ENCODE results near the gene NCBP2. TPM values are rescaled to one million over a fixed set of nuclear protein-coding genes. Genes with fewer than 3 reads are reported as not detected.

NCBP2 gene
- total RNA-seq (50.7 TPM), polyA plus RNA-seq (ENCODE audit: insufficient read depth in 1 of 8, insufficient read length in 8 of 8, low replicate concordance in 1 of 8) (10 to 100 TPM; 66.7 to 87.2 (median 75.2) TPM)
- long read RNA-seq, donor 1, transcript NCBP2-201 (4 exons, 2,169 nt): major isoform, 9 of 10 reads
- long read RNA-seq, donor 1, partial matches to known transcripts: 0 of 10 reads
- long read RNA-seq, donor 1, other reads (novel, unspliced or antisense): 0 of 10 reads
- long read RNA-seq, donor 2, partial matches to known transcripts: 0 of 3 reads
- long read RNA-seq, donor 2, other reads (novel, unspliced or antisense): 0 of 3 reads
- long read RNA-seq, donor 3, transcript NCBP2-201 (4 exons, 2,169 nt): major isoform, 23 of 26 reads
- long read RNA-seq, donor 3, partial matches to known transcripts: 0 of 26 reads
- long read RNA-seq, donor 3, other reads (novel, unspliced or antisense): 0 of 26 reads
- long read RNA-seq, donor 4, full-length matches to known transcripts: 26 of 26 reads
- long read RNA-seq, donor 4, partial matches to known transcripts: 0 of 26 reads
- long read RNA-seq, donor 4, other reads (novel, unspliced or antisense): 0 of 26 reads
- long read RNA-seq, donor 5, full-length matches to known transcripts: 59 of 59 reads
- long read RNA-seq, donor 5, partial matches to known transcripts: 0 of 59 reads
- long read RNA-seq, donor 5, other reads (novel, unspliced or antisense): 0 of 59 reads
- long read RNA-seq, donor 6, full-length matches to known transcripts: 70 of 70 reads
- long read RNA-seq, donor 6, partial matches to known transcripts: 0 of 70 reads
- long read RNA-seq, donor 6, other reads (novel, unspliced or antisense): 0 of 70 reads
- long read RNA-seq, donor 7, transcript NCBP2-201 (4 exons, 2,169 nt): major isoform, 23 of 42 reads
- long read RNA-seq, donor 7, partial matches to known transcripts: 18 of 42 reads
- long read RNA-seq, donor 7, other reads (novel, unspliced or antisense): 0 of 42 reads
- long read RNA-seq, donor 8, transcript NCBP2-201 (4 exons, 2,169 nt): major isoform, 20 of 24 reads
- long read RNA-seq, donor 8, partial matches to known transcripts: 0 of 24 reads
- long read RNA-seq, donor 8, other reads (novel, unspliced or antisense): 0 of 24 reads
- long read RNA-seq, donor 9, full-length matches to known transcripts: 26 of 26 reads
- long read RNA-seq, donor 9, partial matches to known transcripts: 0 of 26 reads
- long read RNA-seq, donor 9, other reads (novel, unspliced or antisense): 0 of 26 reads
- long read RNA-seq, donor 10, full-length matches to known transcripts: 44 of 44 reads
- long read RNA-seq, donor 10, partial matches to known transcripts: 0 of 44 reads
- long read RNA-seq, donor 10, other reads (novel, unspliced or antisense): 0 of 44 reads
- long read RNA-seq, donor 11, full-length matches to known transcripts: 27 of 27 reads
- long read RNA-seq, donor 11, partial matches to known transcripts: 0 of 27 reads
- long read RNA-seq, donor 11, other reads (novel, unspliced or antisense): 0 of 27 reads

DNA sequence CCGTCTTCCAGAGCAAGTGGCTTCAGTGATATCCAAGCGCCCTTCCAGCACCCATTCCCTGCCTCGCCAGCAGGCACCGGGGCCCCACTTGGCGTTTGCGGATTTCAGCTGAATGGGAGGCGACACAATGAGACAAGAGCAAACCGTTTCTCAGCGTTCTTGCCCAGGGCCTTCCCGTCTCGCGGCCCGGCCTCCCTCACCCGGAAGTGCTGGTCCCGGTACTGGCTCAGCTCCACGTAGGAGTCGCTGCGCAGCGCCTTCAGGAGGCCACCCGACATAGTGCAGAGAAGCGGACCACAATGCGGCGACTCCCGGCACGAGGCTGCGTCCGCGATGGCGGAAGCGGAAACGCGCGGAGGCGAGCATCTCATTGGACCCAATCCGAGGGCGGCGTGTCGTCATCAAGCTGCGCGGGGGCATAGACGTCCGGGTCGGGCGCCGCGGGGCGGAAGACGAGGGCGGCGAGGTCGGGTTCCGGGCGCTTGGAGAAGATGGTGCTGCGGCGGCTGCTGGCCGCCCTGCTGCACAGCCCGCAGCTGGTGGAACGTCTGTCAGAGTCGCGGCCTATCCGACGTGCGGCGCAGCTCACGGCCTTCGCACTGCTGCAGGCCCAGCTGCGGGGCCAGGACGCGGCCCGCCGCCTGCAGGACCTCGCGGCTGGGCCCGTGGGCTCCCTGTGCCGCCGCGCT, at the start of gene NCBP2:
Gene NCBP2 (minus strand): TSS at position 303 of the 689 bp plus-strand sequence. CDS start 25 bp downstream, at position 278.
- Histone ChIP-seq H3K27ac (ENCODE audit: low read length) (peak within 1 kb of the TSS; percentile 94), H3K9me3 (replicated peaks; ENCODE audit: control insufficient read depth, low read depth, low read length) (no peaks in the 10 kb centered on the region), H3K4me1 (ENCODE audit: control insufficient read depth, insufficient read depth, low read length) (peaks cover 19% of the 10 kb centered on the region), H3K27me3 (ENCODE audit: control insufficient read depth, insufficient read depth, low read length) (no peaks in the 10 kb centered on the region), H3K4me3 (ENCODE audit: low read length) (peak within 1 kb of the TSS; percentile 99), H3K36me3 (ENCODE audit: control insufficient read depth, insufficient read depth, low read length) (peaks cover 26% of the 10 kb centered on the region)
- under 1% methylated on average over 77 of the region's 77 CpGs for WGBS (ENCODE audit: insufficient coverage)
- peak; percentile 99 for DNase-seq

- no peak overlapping the region for H3K4me3 ChIP-seq (ENCODE audit: low read length)
- no peaks in the 10 kb centered on the region for H3K27me3 ChIP-seq (ENCODE audit: control insufficient read depth, insufficient read depth, low read length)
- no peak for DNase-seq
- no peaks in the 10 kb centered on the region for H3K36me3 ChIP-seq (ENCODE audit: control insufficient read depth, insufficient read depth, low read length)
- H3K27ac ChIP-seq (ENCODE audit: low read length): no peak overlapping the region
- peaks cover 23% of the 10 kb centered on the region for H3K4me1 ChIP-seq (ENCODE audit: control insufficient read depth, insufficient read depth, low read length)
- H3K9me3 ChIP-seq (replicated peaks; ENCODE audit: control insufficient read depth, low read depth, low read length): no peaks in the 10 kb centered on the region
- 86% methylated on average over 20 of the region's 28 CpGs for WGBS (ENCODE audit: insufficient coverage)
These were observed 49.5 kb upstream of the NCBP2 start for GRCh38 chr3:196991581-196992460.

DNA sequence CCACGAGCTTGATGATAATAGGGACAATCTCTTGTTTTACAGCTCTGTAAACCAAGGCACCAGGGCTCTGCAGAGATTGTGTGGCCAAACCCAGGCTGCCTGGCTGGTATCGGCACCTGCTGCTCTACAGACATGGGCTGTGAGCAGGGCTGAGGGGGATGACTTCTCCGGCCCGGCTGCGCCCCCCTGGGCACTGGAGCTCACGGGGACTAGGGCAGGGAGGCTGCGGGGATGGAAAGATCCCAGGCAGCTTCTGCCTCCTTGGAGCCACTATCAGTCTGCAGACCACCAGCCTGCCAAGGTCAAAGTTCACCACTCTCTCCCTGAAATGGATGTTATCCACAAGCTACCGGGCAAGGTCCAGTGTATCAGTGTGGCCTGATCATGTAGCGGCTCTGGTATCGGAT, 48.3 kb upstream of the NCBP2 start:
- H3K27ac ChIP-seq (ENCODE audit: low read length): no peak overlapping the region
- H3K4me3 ChIP-seq (ENCODE audit: low read length): no peak overlapping the region
- no peak for DNase-seq
- no peaks in the 10 kb centered on the region for H3K27me3 ChIP-seq (ENCODE audit: control insufficient read depth, insufficient read depth, low read length)
- H3K9me3 ChIP-seq (replicated peaks; ENCODE audit: control insufficient read depth, low read depth, low read length): no peaks in the 10 kb centered on the region
- peaks cover 11% of the 10 kb centered on the region for H3K4me1 ChIP-seq (ENCODE audit: control insufficient read depth, insufficient read depth, low read length)
- H3K36me3 ChIP-seq (ENCODE audit: control insufficient read depth, insufficient read depth, low read length): no peaks in the 10 kb centered on the region
- WGBS (ENCODE audit: insufficient coverage): 83% methylated on average over 10 of the region's 10 CpGs

DNA sequence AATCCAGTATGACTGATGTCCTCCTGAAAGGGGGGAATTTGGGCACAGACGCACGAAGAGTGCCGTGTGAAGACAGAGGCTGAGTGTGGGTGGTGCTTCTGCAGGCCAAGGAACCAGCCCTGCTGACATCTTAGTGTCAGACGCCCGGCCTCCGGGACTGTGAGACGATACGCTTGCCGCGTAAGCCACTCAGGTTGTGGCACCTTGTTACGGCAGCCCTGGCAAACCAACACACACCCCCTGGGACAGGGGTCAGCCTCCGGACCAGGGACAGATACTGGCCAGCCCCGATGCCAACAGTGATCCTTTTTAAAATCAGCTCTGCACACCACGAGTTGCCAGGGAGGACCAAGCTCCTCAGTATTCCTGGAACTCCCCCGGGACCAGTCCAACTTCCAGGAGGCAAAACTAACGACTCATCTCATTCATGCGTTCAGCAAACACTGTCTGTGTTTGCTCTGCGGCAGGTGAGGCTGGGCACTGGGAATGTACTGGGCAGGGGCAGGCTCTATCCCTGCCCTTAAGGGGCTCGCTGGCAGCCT, 47.5 kb upstream of the NCBP2 start:
- Histone ChIP-seq H3K4me1 (ENCODE audit: control insufficient read depth, insufficient read depth, low read length) (peaks cover 4% of the 10 kb centered on the region), H3K4me3 (ENCODE audit: low read length) (no peak overlapping the region), H3K27me3 (ENCODE audit: control insufficient read depth, insufficient read depth, low read length) (no peaks in the 10 kb centered on the region), H3K36me3 (ENCODE audit: control insufficient read depth, insufficient read depth, low read length) (no peaks in the 10 kb centered on the region), H3K9me3 (replicated peaks; ENCODE audit: control insufficient read depth, low read depth, low read length) (no peaks in the 10 kb centered on the region), H3K27ac (ENCODE audit: low read length) (no peak overlapping the region)
- no peak for DNase-seq
- 80% methylated on average over 19 of the region's 19 CpGs for WGBS (ENCODE audit: insufficient coverage)

DNA sequence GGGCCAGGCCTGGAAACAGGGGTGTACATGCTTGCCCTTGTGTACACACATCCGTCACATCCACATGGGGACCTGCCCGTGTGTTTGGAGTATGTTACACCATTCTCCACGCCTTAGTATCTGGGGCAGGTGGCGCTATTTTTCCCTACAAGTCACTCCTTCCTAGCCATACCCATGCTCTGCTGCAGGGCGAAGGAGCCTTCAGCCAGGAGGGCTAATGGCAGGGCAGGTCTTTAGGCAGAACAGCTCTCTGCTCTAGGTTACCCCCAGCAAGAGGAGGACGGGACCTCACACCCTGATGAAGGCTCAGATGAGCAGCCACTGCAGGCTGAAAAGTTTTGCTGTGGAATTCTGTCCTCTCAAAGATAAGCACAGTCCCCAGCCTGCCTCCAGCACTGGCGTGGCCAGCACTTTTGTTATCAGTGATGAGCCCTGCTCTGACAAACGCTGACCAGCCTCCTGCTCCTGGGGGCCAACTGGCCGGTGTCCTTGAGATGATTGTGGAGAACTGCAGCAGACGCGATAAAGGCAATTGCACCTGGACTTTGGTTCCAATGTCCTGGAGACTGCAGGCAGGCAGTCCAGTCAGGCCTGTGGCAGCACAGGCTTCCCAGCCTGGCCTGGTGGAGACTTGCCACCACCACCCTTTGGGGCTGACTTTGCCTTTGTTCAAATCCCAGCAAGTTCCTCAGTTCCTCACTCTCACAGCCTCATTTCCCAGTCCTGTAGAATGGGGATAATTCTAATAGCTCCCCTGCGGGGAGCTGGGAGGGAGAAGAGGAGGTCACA, 46.1 kb upstream of the NCBP2 start:
- DNase-seq: no peak
- no peak overlapping the region for H3K27ac ChIP-seq (ENCODE audit: low read length)
- no peaks in the 10 kb centered on the region for H3K9me3 ChIP-seq (replicated peaks; ENCODE audit: control insufficient read depth, low read depth, low read length)
- WGBS (ENCODE audit: insufficient coverage): 49% methylated on average over 9 of the region's 12 CpGs
- no peaks in the 10 kb centered on the region for H3K36me3 ChIP-seq (ENCODE audit: control insufficient read depth, insufficient read depth, low read length)
- no peak overlapping the region for H3K4me3 ChIP-seq (ENCODE audit: low read length)
- no peaks in the 10 kb centered on the region for H3K4me1 ChIP-seq (ENCODE audit: control insufficient read depth, insufficient read depth, low read length)
- no peaks in the 10 kb centered on the region for H3K27me3 ChIP-seq (ENCODE audit: control insufficient read depth, insufficient read depth, low read length)

GRCh38 chr3:196987022-196987421, 44.7 kb upstream of the NCBP2 start:
- no peak for DNase-seq
- WGBS (ENCODE audit: insufficient coverage): 71% methylated on average over 8 of the region's 10 CpGs
- Histone ChIP-seq H3K27me3 (ENCODE audit: control insufficient read depth, insufficient read depth, low read length) (no peaks in the 10 kb centered on the region), H3K27ac (ENCODE audit: low read length) (no peak overlapping the region), H3K9me3 (replicated peaks; ENCODE audit: control insufficient read depth, low read depth, low read length) (peaks cover 5% of the 10 kb centered on the region), H3K4me3 (ENCODE audit: low read length) (no peak overlapping the region), H3K36me3 (ENCODE audit: control insufficient read depth, insufficient read depth, low read length) (no peaks in the 10 kb centered on the region), H3K4me1 (ENCODE audit: control insufficient read depth, insufficient read depth, low read length) (no peaks in the 10 kb centered on the region)

GRCh38 chr3:196985954-196986885, 43.9 kb upstream of the NCBP2 start:
- WGBS (ENCODE audit: insufficient coverage): 96% methylated on average over 3 of the region's 9 CpGs
- Histone ChIP-seq H3K4me1 (ENCODE audit: control insufficient read depth, insufficient read depth, low read length) (no peaks in the 10 kb centered on the region), H3K4me3 (ENCODE audit: low read length) (no peak overlapping the region), H3K9me3 (replicated peaks; ENCODE audit: control insufficient read depth, low read depth, low read length) (peaks cover 5% of the 10 kb centered on the region), H3K27me3 (ENCODE audit: control insufficient read depth, insufficient read depth, low read length) (no peaks in the 10 kb centered on the region), H3K27ac (ENCODE audit: low read length) (no peak overlapping the region), H3K36me3 (ENCODE audit: control insufficient read depth, insufficient read depth, low read length) (no peaks in the 10 kb centered on the region)
- no peak for DNase-seq
